ENCODE results near the gene LGALS3. TPM values are rescaled to one million over a fixed set of nuclear protein-coding genes. Genes with fewer than 3 reads are reported as not detected.

Gene LGALS3
- total and polyA plus RNA-seq, 11 donors = 143 to 372 (median 205) TPM

- TF ChIP-seq CTCF (IDR thresholded peaks at IDR 0.05) = no peak
- no peak for TF ChIP-seq POLR2A (IDR thresholded peaks at IDR 0.05)
- WGBS, 4 donors = 9 to 17% (median 12%) methylated on average over 10 of the region's 10 CpGs
- H3K4me1 ChIP-seq = peaks cover 6 to 88% (median 53%) of the 10 kb centered on the region in 12 donors
- H3K27me3 ChIP-seq = no peaks in the 10 kb centered on the region
- H3K4me3 ChIP-seq = peak overlapping the region; percentile 76 to 95 (median 90)
- peaks cover 0 to 23% (median 10%) of the 10 kb centered on the region in 9 donors for H3K36me3 ChIP-seq
- peak in 2 of 4 donors; percentile 5 to 7 for ATAC-seq
- DNase-seq = no peak
- intact Hi-C loops (cut with DNase I) = loop anchor here in 6 of 10 donors (2.0 to 5.0 kb wide), 4 partner anchors 27 to 78 kb away; partner anchors contain the start of gene MAPK1IP1L (in 1 of the 6)
- H3K9me3 ChIP-seq = no peaks in the 10 kb centered on the region
- peak overlapping the region; percentile 94 to 99 (median 97) for H3K27ac ChIP-seq
Measured at GRCh38 chr14:55130196-55130550, 1.1 kb downstream of the LGALS3 start.

- peak overlapping the region in 10 of 12 donors; percentile 3 to 95 (median 90) for H3K4me3 ChIP-seq
- peak; percentile 19 to 51 (median 41) for ATAC-seq
Measured at GRCh38 chr14:55131370-55132137, 2.5 kb downstream of the LGALS3 start.

GRCh38 chr14:55133416-55133815, 4.4 kb downstream of the LGALS3 start:
- intact Hi-C loops (cut with DNase I) = loop anchor here in 6 of 10 donors (1.0 to 5.0 kb wide), 3 partner anchors 41 to 81 kb away; partner anchors contain the start of gene MAPK1IP1L (in 1 of the 6)
- Histone ChIP-seq H3K36me3 (peaks cover 0 to 30% (median 15%) of the 10 kb centered on the region in 9 donors), H3K4me3 (no peak overlapping the region), H3K27me3 (no peaks in the 10 kb centered on the region), H3K4me1 (peaks cover 6 to 86% (median 77%) of the 10 kb centered on the region in 12 donors), H3K27ac (peak overlapping the region in 4 of 12 donors; percentile 4 to 33 (median 16)), H3K9me3 (no peaks in the 10 kb centered on the region)
- DNase-seq (no peak), ATAC-seq (no peak)
- 21 to 52% (median 37%) methylated on average over 4 of the region's 4 CpGs for WGBS, 4 donors
- no peak for TF ChIP-seq POLR2A (IDR thresholded peaks at IDR 0.05)
- TF ChIP-seq CTCF (IDR thresholded peaks at IDR 0.05) = peak in 10 of 12 donors; percentile 19 to 58 (median 41)

More at GRCh38 chr14:55131370-55132137, 2.5 kb downstream of the LGALS3 start:
- Histone ChIP-seq H3K27me3 (no peaks in the 10 kb centered on the region), H3K36me3 (peaks cover 0 to 23% (median 10%) of the 10 kb centered on the region in 9 donors), H3K4me1 (peaks cover 6 to 85% (median 59%) of the 10 kb centered on the region in 12 donors), H3K27ac (peak overlapping the region in 11 of 12 donors; percentile 19 to 99 (median 95)), H3K9me3 (no peaks in the 10 kb centered on the region)
- DNase-seq = peak in 1 of 5 donors; percentile 51
- intact Hi-C loops (cut with DNase I) = loop anchor here in 6 of 10 donors (2.0 to 5.0 kb wide), 4 partner anchors 29 to 79 kb away; partner anchors contain the start of gene MAPK1IP1L (in 1 of the 6)
- TF ChIP-seq CTCF (IDR thresholded peaks at IDR 0.05) (peak in 3 of 12 donors; percentile 15 to 33 (median 21)), POLR2A (IDR thresholded peaks at IDR 0.05) (no peak)
- WGBS, 4 donors = 26 to 36% (median 33%) methylated on average over 7 of the region's 7 CpGs

GRCh38 chr14:55136241-55136640, 7.2 kb downstream of the LGALS3 start:
- Histone ChIP-seq H3K36me3 (peaks cover 0 to 58% (median 43%) of the 10 kb centered on the region in 9 donors), H3K4me1 (peaks cover 6 to 82% (median 72%) of the 10 kb centered on the region in 12 donors), H3K27ac (peak overlapping the region in 10 of 12 donors; percentile 38 to 86 (median 77)), H3K27me3 (no peaks in the 10 kb centered on the region), H3K9me3 (no peaks in the 10 kb centered on the region), H3K4me3 (peak overlapping the region in 1 of 12 donors; percentile 48)
- no peak for DNase-seq
- intact Hi-C loops (cut with DNase I) = loop anchor here in 5 of 10 donors (2.0 to 5.0 kb wide), 3 partner anchors 44 to 84 kb away; partner anchors contain the start of gene MAPK1IP1L (in 1 of the 5)
- 62 to 73% (median 67%) methylated on average over 3 of the region's 3 CpGs for WGBS, 4 donors
- no peak for ATAC-seq
- no peak for TF ChIP-seq POLR2A (IDR thresholded peaks at IDR 0.05)
- TF ChIP-seq CTCF (IDR thresholded peaks at IDR 0.05) = no peak
